SK-N-SH treated with all-trans-retinoic acid at 6 μM for 48 hours (cell line): Measurements from ENCODE around the gene RTF1.

ENCODE experiments used
- CSRNP3 ChIP-seq: fragments of 250-450 bp; sonication (Bioruptor Pico); IDR thresholded peaks from 2 replicates; pipeline ENCODE4 v1.5.1; 2021; ENCODE audit warnings: mild to moderate bottlenecking, moderate library complexity
- PPARA ChIP-seq: fragments of 250-450 bp; sonication (Bioruptor Pico); IDR thresholded peaks from 2 replicates; pipeline ENCODE4 v1.5.0; 2020; ENCODE audit warnings: mild to moderate bottlenecking, borderline replicate concordance
- RARB ChIP-seq: fragments of 250-450 bp; sonication (Bioruptor Pico); IDR thresholded peaks from 2 replicates; pipeline ENCODE4 v1.8.0; 2021; ENCODE audit warnings: mild to moderate bottlenecking, moderate library complexity
- TCF4 ChIP-seq: fragments of 250-450 bp; sonication (Bioruptor Pico); IDR thresholded peaks from 2 replicates; pipeline ENCODE4 v1.8.0; 2021; ENCODE audit warnings: mild to moderate bottlenecking, moderate library complexity, borderline replicate concordance
- ZFP3 ChIP-seq: fragments of 250-450 bp; sonication (Bioruptor Pico); IDR thresholded peaks from 2 replicates; pipeline ENCODE4 v1.5.0; 2020; ENCODE audit warnings: mild to moderate bottlenecking, moderate library complexity
- ZFP30 ChIP-seq: fragments of 450-650 bp; formaldehyde crosslinking; IDR thresholded peaks from 2 replicates; pipeline ENCODE4 v1.5.0; 2022; ENCODE audit warnings: mild to moderate bottlenecking, moderate library complexity
- ZNF70 ChIP-seq: fragments of 450-650 bp; formaldehyde crosslinking; IDR thresholded peaks from 2 replicates; pipeline ENCODE4 v1.5.0; 2020; ENCODE audit warnings: mild to moderate bottlenecking, moderate library complexity

- TF ChIP-seq ZFP3 (CRISPR knock-in tag) (no peak), RARB (CRISPR knock-in tag) (no peak), CSRNP3 (CRISPR knock-in tag) (no peak), ZFP30 (CRISPR knock-in tag) (no peak), TCF4 (CRISPR knock-in tag) (no peak), PPARA (CRISPR knock-in tag) (no peak), ZNF70 (CRISPR knock-in tag) (no peak)
Measured at GRCh38 chr15:41495736-41496599, 79.1 kb downstream of the RTF1 start.
